HepG2 (cell line): ENCODE results near the gene PRR36. TPM values are rescaled to one million over a fixed set of nuclear protein-coding genes. Genes with fewer than 3 reads are reported as not detected.
A peak's percentile ranks its signal among the peaks of the same experiment; 100 is the strongest.

ENCODE experiments used
- FOXJ3 ChIP-seq: sonication (generic); formaldehyde crosslinking; IDR thresholded peaks from 2 replicates; pipeline ENCODE4 v1.4.0; 2020; ENCODE audit warnings: missing genetic modification reagents, mild to moderate bottlenecking, borderline replicate concordance
- MATR3 ChIP-seq: sonication (generic); formaldehyde crosslinking; IDR thresholded peaks from 2 replicates; pipeline ENCODE4 v1.4.0; 2020; ENCODE audit warnings: missing genetic modification reagents
- MAZ ChIP-seq, 2 experiments: sonication (generic) in 1 of 2; formaldehyde crosslinking in 1 of 2; IDR thresholded peaks; 2 replicates each; pipeline versions ENCODE4 v1.5.0 to v1.6.1; 2012 to 2020; ENCODE audit warnings: low read depth in 2 of 2, mild to moderate bottlenecking in 2 of 2, borderline replicate concordance in 1 of 2, improper control_type of control experiment in 1 of 2, low read length in 1 of 2, missing genetic modification reagents in 1 of 2, moderate library complexity in 1 of 2
- NFAT5 ChIP-seq: sonication (generic); formaldehyde crosslinking; IDR thresholded peaks from 2 replicates; pipeline ENCODE4 v1.4.0; 2020; ENCODE audit warnings: missing genetic modification reagents
- NFKBIZ ChIP-seq: IDR thresholded peaks from 2 replicates; pipeline ENCODE4 v1.6.1; 2018; ENCODE audit warnings: missing genetic modification reagents, missing compliant biosample characterization
- THYN1 ChIP-seq: sonication (generic); formaldehyde crosslinking; IDR thresholded peaks from 2 replicates; pipeline ENCODE4 v1.8.1; 2023; ENCODE audit warnings: low read depth, mild to moderate bottlenecking, moderate library complexity, missing genetic modification reagents, borderline replicate concordance
- ZNF510 ChIP-seq: sonication (generic); formaldehyde crosslinking; IDR thresholded peaks from 2 replicates; pipeline ENCODE4 v1.4.0; 2020; ENCODE audit warnings: low read depth, mild to moderate bottlenecking, missing genetic modification reagents
- ZSCAN29 ChIP-seq: sonication (generic); formaldehyde crosslinking; conservative IDR thresholded peaks from 2 replicates; pipeline ENCODE4 v1.4.0; 2020; ENCODE audit warnings: mild to moderate bottlenecking, missing genetic modification reagents
- polyA plus RNA-seq, 8 experiments: library from polyadenylated mRNA; depleted of rRNA in 3 of 8; stranded (reverse) in 7 of 8; unstranded in 1 of 8; fragments of >200 nt; fragmentation: Illumina TruSeq in 4 of 8; extraction: Trizol in 4 of 8; gene quantifications; 2 replicates each; pipeline versions ENCODE4 v1.2.1 to v1.2.3, GENCODE V29; 2011 to 2016; ENCODE audit warnings: low read depth in 4 of 8, missing spikeins in 1 of 8, mixed read lengths in 1 of 8; ENCODE audit not compliant: insufficient read depth in 1 of 8
- total RNA-seq, 5 experiments: library from RNA; depleted of rRNA; stranded (reverse); fragments of >200 nt; fragmentation: Illumina TruSeq; extraction: Trizol; gene quantifications; 2 replicates each; pipeline ENCODE4 v1.2.3, GENCODE V29; 2016; ENCODE audit warnings: low read depth in 1 of 5
- TF ChIP-seq, protein P1 (sequence below): sonication (generic); formaldehyde crosslinking; IDR thresholded peaks from 2 replicates; pipeline ENCODE4 v1.4.0; 2020; ENCODE audit warnings: mild to moderate bottlenecking, low read depth, missing genetic modification reagents
- TF ChIP-seq, protein P2 (sequence below): sonication (generic); formaldehyde crosslinking; conservative IDR thresholded peaks from 2 replicates; pipeline ENCODE4 v1.8.0; 2022; ENCODE audit warnings: mild to moderate bottlenecking, moderate library complexity, missing genetic modification reagents
- TF ChIP-seq, protein P3 (sequence below): sonication (generic); formaldehyde crosslinking; IDR thresholded peaks from 2 replicates; pipeline ENCODE4 v1.4.0; 2020; ENCODE audit warnings: low read depth, missing genetic modification reagents
- TF ChIP-seq, protein P4 (sequence below): sonication (generic); formaldehyde crosslinking; IDR thresholded peaks from 2 replicates; pipeline ENCODE4 v1.5.0; 2020; ENCODE audit warnings: missing genetic modification reagents, mild to moderate bottlenecking, borderline replicate concordance

The PRR36 gene
- total and polyA plus RNA-seq, 2 of the 13 experiments (the other 11 are each of a cell fraction or from before 2014, with no cell fraction given): 0.07 to 0.17 TPM

DNA sequence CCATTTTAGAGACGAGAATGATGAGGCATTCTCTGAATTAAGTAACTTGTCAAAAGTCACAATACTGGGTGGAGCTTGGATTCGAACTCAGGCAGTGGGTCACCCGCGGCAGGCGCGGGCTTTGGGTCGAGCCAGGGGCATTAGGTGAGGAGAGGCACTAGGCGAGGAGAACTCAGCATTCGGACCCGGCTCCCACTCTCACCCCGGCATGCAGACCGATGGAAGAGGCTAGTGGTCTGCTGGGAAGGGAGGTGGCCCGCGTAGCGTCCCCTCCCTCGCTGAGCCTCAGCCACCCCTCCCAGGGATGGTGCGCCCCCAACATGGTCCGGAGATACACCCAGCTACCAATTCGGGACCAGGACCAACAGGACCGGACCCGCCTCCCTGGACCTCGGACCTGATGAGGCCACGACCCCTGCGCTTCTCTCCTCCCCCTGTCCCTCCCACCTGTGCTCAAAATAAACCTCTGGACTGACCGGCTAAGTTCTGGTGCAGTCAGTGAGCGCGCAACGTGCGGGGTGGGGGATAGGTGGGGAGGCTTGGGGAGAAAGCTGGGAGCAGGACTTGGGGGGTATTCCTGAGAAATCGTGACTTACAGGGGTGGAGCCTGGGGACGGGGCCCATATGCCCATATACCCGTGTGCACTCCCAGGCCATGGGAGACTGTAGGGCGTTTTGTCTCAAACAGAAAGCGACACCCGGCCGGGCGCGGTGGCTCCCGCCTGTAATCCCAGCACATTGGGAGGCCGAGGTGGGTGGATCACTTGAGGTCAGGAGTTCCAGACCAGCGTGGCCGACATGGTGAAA, 44.6 kb upstream of the PRR36 start (continued):
- TF ChIP-seq, protein P1, sequence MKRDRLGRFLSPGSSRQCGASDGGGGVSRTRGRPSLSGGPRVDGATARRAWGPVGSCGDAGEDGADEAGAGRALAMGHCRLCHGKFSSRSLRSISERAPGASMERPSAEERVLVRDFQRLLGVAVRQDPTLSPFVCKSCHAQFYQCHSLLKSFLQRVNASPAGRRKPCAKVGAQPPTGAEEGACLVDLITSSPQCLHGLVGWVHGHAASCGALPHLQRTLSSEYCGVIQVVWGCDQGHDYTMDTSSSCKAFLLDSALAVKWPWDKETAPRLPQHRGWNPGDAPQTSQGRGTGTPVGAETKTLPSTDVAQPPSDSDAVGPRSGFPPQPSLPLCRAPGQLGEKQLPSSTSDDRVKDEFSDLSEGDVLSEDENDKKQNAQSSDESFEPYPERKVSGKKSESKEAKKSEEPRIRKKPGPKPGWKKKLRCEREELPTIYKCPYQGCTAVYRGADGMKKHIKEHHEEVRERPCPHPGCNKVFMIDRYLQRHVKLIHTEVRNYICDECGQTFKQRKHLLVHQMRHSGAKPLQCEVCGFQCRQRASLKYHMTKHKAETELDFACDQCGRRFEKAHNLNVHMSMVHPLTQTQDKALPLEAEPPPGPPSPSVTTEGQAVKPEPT (CRISPR knock-in tag): 0 out of 2 replicates have a peak, but pooled peaks have one; percentile 20
- TF ChIP-seq, protein P2, sequence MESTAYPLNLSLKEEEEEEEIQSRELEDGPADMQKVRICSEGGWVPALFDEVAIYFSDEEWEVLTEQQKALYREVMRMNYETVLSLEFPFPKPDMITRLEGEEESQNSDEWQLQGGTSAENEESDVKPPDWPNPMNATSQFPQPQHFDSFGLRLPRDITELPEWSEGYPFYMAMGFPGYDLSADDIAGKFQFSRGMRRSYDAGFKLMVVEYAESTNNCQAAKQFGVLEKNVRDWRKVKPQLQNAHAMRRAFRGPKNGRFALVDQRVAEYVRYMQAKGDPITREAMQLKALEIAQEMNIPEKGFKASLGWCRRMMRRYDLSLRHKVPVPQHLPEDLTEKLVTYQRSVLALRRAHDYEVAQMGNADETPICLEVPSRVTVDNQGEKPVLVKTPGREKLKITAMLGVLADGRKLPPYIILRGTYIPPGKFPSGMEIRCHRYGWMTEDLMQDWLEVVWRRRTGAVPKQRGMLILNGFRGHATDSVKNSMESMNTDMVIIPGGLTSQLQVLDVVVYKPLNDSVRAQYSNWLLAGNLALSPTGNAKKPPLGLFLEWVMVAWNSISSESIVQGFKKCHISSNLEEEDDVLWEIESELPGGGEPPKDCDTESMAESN (CRISPR knock-in tag): no peak; the same call in 1 of the 2 replicates
- no peak for TF ChIP-seq FOXJ3 (CRISPR knock-in tag)
- TF ChIP-seq MATR3 (CRISPR knock-in tag): no peak
- no peak for TF ChIP-seq THYN1 (CRISPR knock-in tag)
- TF ChIP-seq, protein P3, sequence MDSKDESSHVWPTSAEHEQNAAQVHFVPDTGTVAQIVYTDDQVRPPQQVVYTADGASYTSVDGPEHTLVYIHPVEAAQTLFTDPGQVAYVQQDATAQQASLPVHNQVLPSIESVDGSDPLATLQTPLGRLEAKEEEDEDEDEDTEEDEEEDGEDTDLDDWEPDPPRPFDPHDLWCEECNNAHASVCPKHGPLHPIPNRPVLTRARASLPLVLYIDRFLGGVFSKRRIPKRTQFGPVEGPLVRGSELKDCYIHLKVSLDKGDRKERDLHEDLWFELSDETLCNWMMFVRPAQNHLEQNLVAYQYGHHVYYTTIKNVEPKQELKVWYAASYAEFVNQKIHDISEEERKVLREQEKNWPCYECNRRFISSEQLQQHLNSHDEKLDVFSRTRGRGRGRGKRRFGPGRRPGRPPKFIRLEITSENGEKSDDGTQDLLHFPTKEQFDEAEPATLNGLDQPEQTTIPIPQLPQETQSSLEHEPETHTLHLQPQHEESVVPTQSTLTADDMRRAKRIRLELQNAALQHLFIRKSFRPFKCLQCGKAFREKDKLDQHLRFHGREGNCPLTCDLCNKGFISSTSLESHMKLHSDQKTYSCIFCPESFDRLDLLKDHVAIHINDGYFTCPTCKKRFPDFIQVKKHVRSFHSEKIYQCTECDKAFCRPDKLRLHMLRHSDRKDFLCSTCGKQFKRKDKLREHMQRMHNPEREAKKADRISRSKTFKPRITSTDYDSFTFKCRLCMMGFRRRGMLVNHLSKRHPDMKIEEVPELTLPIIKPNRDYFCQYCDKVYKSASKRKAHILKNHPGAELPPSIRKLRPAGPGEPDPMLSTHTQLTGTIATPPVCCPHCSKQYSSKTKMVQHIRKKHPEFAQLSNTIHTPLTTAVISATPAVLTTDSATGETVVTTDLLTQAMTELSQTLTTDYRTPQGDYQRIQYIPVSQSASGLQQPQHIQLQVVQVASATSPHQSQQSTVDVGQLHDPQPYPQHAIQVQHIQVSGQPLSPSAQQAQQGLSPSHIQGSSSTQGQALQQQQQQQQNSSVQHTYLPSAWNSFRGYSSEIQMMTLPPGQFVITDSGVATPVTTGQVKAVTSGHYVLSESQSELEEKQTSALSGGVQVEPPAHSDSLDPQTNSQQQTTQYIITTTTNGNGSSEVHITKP (CRISPR knock-in tag): peak; percentile 61; the same call in 1 of the 2 replicates
- TF ChIP-seq, protein P4, sequence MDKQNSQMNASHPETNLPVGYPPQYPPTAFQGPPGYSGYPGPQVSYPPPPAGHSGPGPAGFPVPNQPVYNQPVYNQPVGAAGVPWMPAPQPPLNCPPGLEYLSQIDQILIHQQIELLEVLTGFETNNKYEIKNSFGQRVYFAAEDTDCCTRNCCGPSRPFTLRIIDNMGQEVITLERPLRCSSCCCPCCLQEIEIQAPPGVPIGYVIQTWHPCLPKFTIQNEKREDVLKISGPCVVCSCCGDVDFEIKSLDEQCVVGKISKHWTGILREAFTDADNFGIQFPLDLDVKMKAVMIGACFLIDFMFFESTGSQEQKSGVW: no peak
- no peak for TF ChIP-seq NFAT5 (CRISPR knock-in tag)
- TF ChIP-seq ZNF510 (CRISPR knock-in tag): no peak
- TF ChIP-seq ZSCAN29 (CRISPR knock-in tag): 0 out of 2 replicates have a peak, but pooled peaks have one; percentile 22
- TF ChIP-seq NFKBIZ (CRISPR knock-in tag): no peak
- TF ChIP-seq MAZ (IDR thresholded peaks at IDR 0.05; ENCODE audit: borderline replicate concordance, low read depth, low read length): no peak; the same call in 1 of the 2 replicates
- TF ChIP-seq MAZ (CRISPR knock-in tag; IDR thresholded peaks at IDR 0.05; ENCODE audit: low read depth): peak; percentile 79
